H1 (cell line): ENCODE measurements around the gene MAN2A1. TPM values are rescaled to one million over a fixed set of nuclear protein-coding genes. Genes with fewer than 3 reads are reported as not detected.

ENCODE experiments used
- CTCF ChIA-PET: fragments of 300-600 bp; sonication (Branson Sonifier 250); formaldehyde crosslinking; loops from one replicate; lab custom pipeline; 2021; ENCODE audit not compliant: partially characterized antibody; lab: Charles Lee
- POLR2A ChIA-PET: fragments of 300-600 bp; sonication (Branson Sonifier 250); formaldehyde crosslinking; loops from one replicate; lab custom pipeline; 2021; ENCODE audit warnings: inconsistent platforms; ENCODE audit not compliant: partially characterized antibody; lab: Charles Lee
- DNase-seq, 2 experiments: peaks; one replicate each; pipeline versions ENCODE4 v3.0.0 to v3.0.0-alpha.2; 2010 to 2022; ENCODE audit warnings: low spot score in 2 of 2, low read depth in 1 of 2, mixed read lengths in 1 of 2
- FAIRE-seq: peaks from 2 replicates; lab custom pipeline; 2011; peaks lifted over from hg19 to GRCh38; lab: Jason Lieb, UNC
- H2AFZ ChIP-seq: 2 replicates; pipeline ENCODE4 v1.8.1; 2012; ENCODE audit warnings: low read length, inconsistent platforms
- H2AK5ac ChIP-seq: 2 replicates; pipeline ENCODE4 v1.6.1; 2013; ENCODE audit warnings: low read depth, low read length
- H2BK120ac ChIP-seq: replicated peaks from 2 replicates; pipeline ENCODE3; 2013; ENCODE audit warnings: low read depth, low read length, inconsistent platforms
- H2BK12ac ChIP-seq: 2 replicates; pipeline ENCODE4 v1.6.1; 2013; ENCODE audit warnings: low read depth, low read length
- H2BK15ac ChIP-seq: 2 replicates; pipeline ENCODE4 v1.6.1; 2013; ENCODE audit warnings: low read length
- H2BK20ac ChIP-seq: 2 replicates; pipeline ENCODE4 v1.6.1; 2013; ENCODE audit warnings: low read length
- H2BK5ac ChIP-seq: 2 replicates; pipeline ENCODE4 v1.6.1; 2013; ENCODE audit warnings: low read depth, low read length
- H3K14ac ChIP-seq: 2 replicates; pipeline ENCODE4 v1.6.1; 2013; ENCODE audit warnings: inconsistent platforms; ENCODE audit not compliant: insufficient read length
- H3K18ac ChIP-seq: 2 replicates; pipeline ENCODE4 v1.6.1; 2013; ENCODE audit warnings: low read length; ENCODE audit errors: extremely low read depth
- H3K23ac ChIP-seq: 2 replicates; pipeline ENCODE4 v1.6.1; 2013; ENCODE audit warnings: inconsistent platforms; ENCODE audit not compliant: insufficient read length
- H3K23me2 ChIP-seq: 2 replicates; pipeline ENCODE4 v1.6.1; 2013; ENCODE audit warnings: low read depth, low read length
- H3K27ac ChIP-seq: 2 replicates; pipeline ENCODE4 v1.6.1; 2011; ENCODE audit warnings: low read depth, low read length, inconsistent platforms
- H3K27me3 ChIP-seq, 4 experiments: replicated peaks in 1 of 4; 1 replicate in 1 of 4; 2 replicates in 3 of 4; pipeline versions ENCODE4 v1.6.1 to v1.8.1; 2011 to 2013; ENCODE audit warnings: low read length in 3 of 4, mild to moderate bottlenecking in 3 of 4, inconsistent platforms in 2 of 4, mixed read lengths in 2 of 4, moderate library complexity in 1 of 4; ENCODE audit not compliant: control insufficient read depth in 3 of 4, insufficient read depth in 3 of 4; ENCODE audit errors: extremely low read depth in 1 of 4
- H3K36me3 ChIP-seq, 4 experiments: 2 replicates each; pipeline versions ENCODE4 v1.6.1 to v1.8.1; 2011 to 2013; ENCODE audit warnings: mild to moderate bottlenecking in 4 of 4, low read length in 3 of 4, moderate library complexity in 2 of 4, control low read depth in 1 of 4, inconsistent platforms in 1 of 4; ENCODE audit not compliant: insufficient read depth in 4 of 4, control insufficient read depth in 2 of 4
- H3K4ac ChIP-seq: replicated peaks from 2 replicates; pipeline ENCODE3; 2013; ENCODE audit warnings: low read length, low read depth, mixed read lengths, inconsistent platforms; ENCODE audit not compliant: insufficient read length
- H3K4me1 ChIP-seq, 4 experiments: replicated peaks in 1 of 4; 1 replicate in 1 of 4; 2 replicates in 3 of 4; pipeline versions ENCODE4 v1.6.1 to v1.8.1; 2011 to 2013; ENCODE audit warnings: low read length in 3 of 4, inconsistent platforms in 2 of 4, mixed read lengths in 1 of 4; ENCODE audit not compliant: insufficient read depth in 4 of 4, control insufficient read depth in 3 of 4
- H3K4me2 ChIP-seq, 2 experiments: 2 replicates each; pipeline versions ENCODE4 v1.6.1 to v1.8.1; 2011 to 2013; ENCODE audit warnings: low read depth in 2 of 2, low read length in 2 of 2, control low read depth in 1 of 2, inconsistent platforms in 1 of 2, mild to moderate bottlenecking in 1 of 2; ENCODE audit not compliant: insufficient read depth in 1 of 2
- H3K4me3 ChIP-seq, 4 experiments: fragments of 200-600, 300-600 bp in 1 of 4; sonication (generic), shearing (Covaris generic), sonication (Bioruptor Twin) in 1 of 4; 2 replicates each; pipeline versions ENCODE4 v1.5.1 to v1.8.1; 2011 to 2016; ENCODE audit warnings: low read length in 4 of 4, low read depth in 3 of 4, control low read depth in 2 of 4, inconsistent platforms in 2 of 4, mild to moderate bottlenecking in 2 of 4, mixed read lengths in 1 of 4, moderate library complexity in 1 of 4; ENCODE audit not compliant: insufficient read depth in 2 of 4; ENCODE audit errors: extremely low read depth in 1 of 4
- H3K56ac ChIP-seq: replicated peaks from 2 replicates; pipeline ENCODE3; 2013; ENCODE audit warnings: low read depth, mild to moderate bottlenecking, mixed read lengths, low read length, inconsistent platforms; ENCODE audit not compliant: insufficient read length
- H3K79me1 ChIP-seq: 2 replicates; pipeline ENCODE4 v1.6.1; 2013; ENCODE audit warnings: low read depth, low read length, control low read depth
- H3K79me2 ChIP-seq, 2 experiments: 2 replicates each; pipeline versions ENCODE4 v1.6.1 to v1.8.1; 2012 to 2013; ENCODE audit warnings: low read length in 2 of 2, mild to moderate bottlenecking in 2 of 2, inconsistent platforms in 1 of 2; ENCODE audit not compliant: insufficient read depth in 2 of 2, control insufficient read depth in 1 of 2
- H3K9ac ChIP-seq, 4 experiments: replicated peaks in 1 of 4; 1 replicate in 1 of 4; 2 replicates in 3 of 4; pipeline versions ENCODE4 v1.6.1 to v1.8.1; 2011 to 2013; ENCODE audit warnings: low read depth in 3 of 4, low read length in 3 of 4, control low read depth in 2 of 4, mild to moderate bottlenecking in 2 of 4, moderate library complexity in 2 of 4, inconsistent platforms in 1 of 4; ENCODE audit errors: extremely low read depth in 1 of 4
- H3K9me3 ChIP-seq, 2 experiments: 2 replicates each; pipeline versions ENCODE4 v1.6.1 to v1.8.1; 2012 to 2013; ENCODE audit warnings: mild to moderate bottlenecking in 2 of 2, moderate library complexity in 2 of 2, control low read depth in 1 of 2, inconsistent platforms in 1 of 2, low read depth in 1 of 2, low read length in 1 of 2, mixed read lengths in 1 of 2; ENCODE audit not compliant: insufficient read depth in 2 of 2
- H4K20me1 ChIP-seq, 2 experiments: replicated peaks in 1 of 2; 2 replicates each; pipeline versions ENCODE3 to v1.8.1; 2011 to 2013; ENCODE audit warnings: inconsistent platforms in 2 of 2, low read length in 2 of 2, mild to moderate bottlenecking in 1 of 2; ENCODE audit not compliant: insufficient read depth in 2 of 2, control insufficient read depth in 1 of 2
- H4K5ac ChIP-seq: 2 replicates; pipeline ENCODE4 v1.6.1; 2013; ENCODE audit warnings: low read length, low read depth, mixed read lengths, inconsistent platforms; ENCODE audit not compliant: insufficient read length
- H4K8ac ChIP-seq: 2 replicates; pipeline ENCODE4 v1.8.0; 2013; ENCODE audit warnings: mild to moderate bottlenecking, moderate library complexity, low read length, inconsistent platforms; ENCODE audit not compliant: insufficient read depth; ENCODE audit errors: extremely low read depth
- H4K91ac ChIP-seq: replicated peaks from 2 replicates; pipeline ENCODE3; 2013; ENCODE audit warnings: low read length, mixed read lengths, inconsistent platforms; ENCODE audit not compliant: insufficient read length
- SP1 ChIP-seq: IDR thresholded peaks from 2 replicates; pipeline ENCODE4 v1.6.1; 2011; ENCODE audit warnings: low read depth, low read length
- TBP ChIP-seq: IDR thresholded peaks from 2 replicates; pipeline ENCODE4 v1.6.1; 2011; ENCODE audit warnings: low read depth, low read length, improper control_type of control experiment
- WGBS, 2 experiments: shearing (Covaris generic) in 1 of 2; methylation state at CpG; one replicate each; pipeline versions ENCODE4 v1.1.6 to v1.1.7; 2013 to 2015; ENCODE audit warnings: low lambda C conversion rate in 2 of 2, mixed read lengths in 2 of 2, inconsistent platforms in 1 of 2, low coverage in 1 of 2, missing lambda C conversion rate in 1 of 2; ENCODE audit not compliant: insufficient replicate concordance in 2 of 2, insufficient coverage in 1 of 2, insufficient read length in 1 of 2; ENCODE audit errors: extremely low coverage in 1 of 2, missing lambda C conversion rate in 1 of 2; 5-methylcytosine and 5-hydroxymethylcytosine counted together
- polyA plus RNA-seq, 7 experiments: library from polyadenylated mRNA; depleted of rRNA in 3 of 7; stranded (reverse) in 5 of 7; unstranded in 2 of 7; fragments of >200 nt in 5 of 7; fragments of 200-250 nt in 2 of 7; gene quantifications; 1 replicate in 5 of 7; 2 replicates in 1 of 7; 4 replicates in 1 of 7; pipeline versions ENCODE4 v1.2.1 to v1.2.3, GENCODE V29; 2011 to 2013; ENCODE audit warnings: missing spikeins in 2 of 7, mixed read lengths in 2 of 7
- total RNA-seq: library from RNA; stranded (reverse); fragmentation: NEBNext Ultra II Directional; extraction: Animal tissue kit (Norgen Biotek cat#: 25700); gene quantifications from 2 replicates; pipeline ENCODE4 v1.2.1, GENCODE V29; 2021
- TF ChIP-seq, protein P1 (sequence below): IDR thresholded peaks from 2 replicates; pipeline ENCODE4 v1.6.1; 2012; ENCODE audit warnings: inconsistent platforms

MAN2A1 gene
- total and polyA plus RNA-seq, 2 of the 8 experiments (the other 6 are each of a cell fraction or from before 2014, with no cell fraction given), result 29.1 to 102 TPM

DNA sequence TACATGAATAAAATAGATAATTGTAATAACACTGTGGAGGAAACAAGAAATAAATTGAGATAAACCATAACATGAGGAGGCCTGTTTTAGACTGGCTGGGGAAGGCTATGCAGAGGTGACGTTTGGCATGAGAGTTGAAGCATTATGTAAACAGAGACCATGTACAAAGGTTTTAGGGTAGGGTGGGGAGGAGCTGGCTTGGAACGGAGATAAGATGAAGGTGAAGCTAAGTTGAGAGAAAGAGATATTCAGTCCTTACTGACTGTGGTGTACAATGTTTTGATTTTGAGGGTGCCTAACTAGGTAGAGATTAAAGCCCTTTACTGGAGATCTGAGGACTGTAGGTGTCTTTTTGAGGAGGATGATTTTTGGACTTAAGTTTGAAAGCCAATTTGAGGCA lies 17.8 kb downstream of the MAN2A1 start:
- Histone ChIP-seq H4K20me1 (peaks cover 9 to 12% of the 10 kb centered on the region in 2 experiments), H3K56ac (no peak overlapping the region), H4K5ac (no peak overlapping the region), H2BK12ac (no peak overlapping the region), H3K79me1 (peaks cover 7% of the 10 kb centered on the region; the same call in 1 of the 2 replicates), H3K4me1 (peaks cover 4 to 12% (median 10%) of the 10 kb centered on the region in 4 experiments; a peak in 6 of 7 replicates), H3K9me3 (no peaks in the 10 kb centered on the region), H3K23me2 (no peaks in the 10 kb centered on the region), H3K23ac (no peak overlapping the region), H3K9ac (no peak overlapping the region), H3K36me3 (no peaks in the 10 kb centered on the region), H4K91ac (no peak overlapping the region), H3K79me2 (peaks cover 20 to 100% of the 10 kb centered on the region in 2 experiments; a peak in 3 of 4 replicates), H2BK15ac (no peak overlapping the region), H3K27ac (no peak overlapping the region), H3K4me2 (no peak overlapping the region), H2AFZ (no peak overlapping the region), H3K4me3 (no peak overlapping the region), H3K27me3 (no peaks in the 10 kb centered on the region), H3K18ac (no peak overlapping the region), H4K8ac (no peak overlapping the region), H2AK5ac (no peak overlapping the region), H3K14ac (no peak overlapping the region), H2BK120ac (no peak overlapping the region), H3K4ac (no peak overlapping the region), H2BK20ac (no peak overlapping the region), H2BK5ac (no peak overlapping the region)
- TF ChIP-seq, protein P1, sequence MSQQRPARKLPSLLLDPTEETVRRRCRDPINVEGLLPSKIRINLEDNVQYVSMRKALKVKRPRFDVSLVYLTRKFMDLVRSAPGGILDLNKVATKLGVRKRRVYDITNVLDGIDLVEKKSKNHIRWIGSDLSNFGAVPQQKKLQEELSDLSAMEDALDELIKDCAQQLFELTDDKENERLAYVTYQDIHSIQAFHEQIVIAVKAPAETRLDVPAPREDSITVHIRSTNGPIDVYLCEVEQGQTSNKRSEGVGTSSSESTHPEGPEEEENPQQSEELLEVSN, result no peak
- TF ChIP-seq TBP, result no peak
- no peak for TF ChIP-seq SP1
- ChIA-PET CTCF (interaction anchor here (0.9 to 1.9 kb wide), 3 partner anchors 11 to 19 kb away, joined by 3 to 7 read pairs (median 4); no protein-coding TSS in a partner anchor), POLR2A (interaction anchor here (4.0 kb wide), 1 partner anchor 12 kb away, joined by 12 read pairs; no protein-coding TSS in a partner anchor)
- WGBS, 2 experiments, result 98% methylated on average over 2 of the region's 2 CpGs; no CpG with 5 or more reads in 1 of the 2 experiments
- DNase-seq, result no peak
- no peak for FAIRE-seq
